ENCODE data around the gene IL20RB.

DNA sequence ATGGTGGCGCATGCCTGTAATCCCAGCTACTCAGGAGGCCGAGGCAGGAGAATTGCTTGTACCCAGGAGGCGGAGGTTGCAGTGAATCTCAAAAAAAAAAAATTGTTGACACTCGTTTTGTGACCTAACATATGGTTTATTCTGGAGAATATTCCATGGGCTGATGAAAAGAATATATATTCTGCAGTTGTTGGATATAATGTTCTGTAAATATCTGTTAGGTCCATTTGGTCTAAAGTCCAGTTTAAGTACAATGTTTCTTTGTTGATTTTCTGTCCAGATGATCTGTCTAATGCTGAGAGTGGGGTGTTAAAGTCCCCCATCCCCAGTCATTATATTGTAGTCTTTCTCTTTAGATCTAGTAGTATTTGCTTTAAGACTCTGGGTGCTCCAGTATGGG lies 15.6 kb downstream of the IL20RB start:
- TF ChIP-seq CTCF (IDR thresholded peaks at IDR 0.05 in 8 of 11, conservative IDR thresholded peaks at IDR 0.05 in 3 of 11) (no peak), POLR2A (IDR thresholded peaks at IDR 0.05) (no peak), POLR2AphosphoS5 (IDR thresholded peaks at IDR 0.05) (no peak)

Measured in spleen (tissue), 7 donors.